CD4-positive, alpha-beta T cell (primary cell): ENCODE data around the gene C11orf65. TPM values are rescaled to one million over a fixed set of nuclear protein-coding genes. Genes with fewer than 3 reads are reported as not detected.
"Not testable (repeated sequence)": the region's sequence is repeated elsewhere in the genome, so short reads cannot be mapped to it uniquely, and the experiment has no call there.

Experiments
- ATAC-seq: fragments of 200-7000 bp; cut with Tn5 transposase; one replicate; pipeline ENCODE4 v1.10.0; 2022; ENCODE audit warnings: mild to moderate bottlenecking; ENCODE audit not compliant: poor library complexity
- CTCF ChIA-PET: fragments of 350-600 bp; sonication (Branson Sonifier 250); formaldehyde crosslinking; loops from one replicate; lab custom pipeline; 2021; ENCODE audit warnings: antibody characterized with exemption, inconsistent platforms; lab: Charles Lee
- POLR2A ChIA-PET: fragments of 350-600 bp; sonication (Branson Sonifier 250); formaldehyde crosslinking; loops from one replicate; lab custom pipeline; 2021; ENCODE audit warnings: antibody characterized with exemption, inconsistent platforms; lab: Charles Lee
- DNase-seq, 14 experiments: peaks; one replicate each; pipeline ENCODE4 v3.0.0-alpha.2; 2013 to 2020; ENCODE audit warnings: mixed read lengths in 2 of 14
- H3K27ac ChIP-seq, 2 donors: one replicate each; pipeline versions ENCODE4 v1.5.1 to v1.7.0; 2013; ENCODE audit warnings: low read length in 2 of 2, low read depth in 1 of 2, mild to moderate bottlenecking in 1 of 2
- H3K27me3 ChIP-seq, 2 experiments: 1 replicate in 1 of 2; 2 replicates in 1 of 2; pipeline versions ENCODE4 v1.6.1 to v1.7.0; 2013; ENCODE audit warnings: low read length in 2 of 2, control low read depth in 1 of 2, mild to moderate bottlenecking in 1 of 2, moderate library complexity in 1 of 2; ENCODE audit not compliant: insufficient read depth in 2 of 2, control insufficient read depth in 1 of 2
- H3K36me3 ChIP-seq: one replicate; pipeline ENCODE4 v1.6.1; 2013; ENCODE audit warnings: low read length, control low read depth; ENCODE audit not compliant: insufficient read depth
- H3K4me1 ChIP-seq: one replicate; pipeline ENCODE4 v1.6.1; 2013; ENCODE audit warnings: low read length, control low read depth; ENCODE audit not compliant: insufficient read depth
- H3K4me3 ChIP-seq: one replicate; pipeline ENCODE4 v1.5.1; 2013; ENCODE audit warnings: mild to moderate bottlenecking, low read length, moderate library complexity
- H3K9me3 ChIP-seq, 2 experiments: 1 replicate in 1 of 2; 2 replicates in 1 of 2; pipeline versions ENCODE4 v1.6.1 to v1.7.0; 2013; ENCODE audit warnings: low read length in 2 of 2, mild to moderate bottlenecking in 2 of 2, control low read depth in 1 of 2, moderate library complexity in 1 of 2; ENCODE audit not compliant: control insufficient read depth in 1 of 2, insufficient read depth in 1 of 2
- H3K27ac Mint-ChIP-seq: one replicate; pipeline ENCODE4 v1.8.0; 2020; ENCODE audit warnings: mixed read lengths
- H3K27me3 Mint-ChIP-seq: one replicate; pipeline ENCODE4 v1.8.0; 2021; ENCODE audit warnings: mixed read lengths
- H3K36me3 Mint-ChIP-seq: one replicate; pipeline ENCODE4 v1.8.0; 2021; ENCODE audit warnings: low read depth, mixed read lengths
- H3K4me1 Mint-ChIP-seq: one replicate; pipeline ENCODE4 v1.8.0; 2021; ENCODE audit warnings: low read depth, mixed read lengths
- H3K4me3 Mint-ChIP-seq: one replicate; pipeline ENCODE4 v1.8.0; 2020; ENCODE audit warnings: mild to moderate bottlenecking, mixed read lengths
- H3K9me3 Mint-ChIP-seq: one replicate; pipeline ENCODE4 v1.8.0; 2020; ENCODE audit warnings: mixed read lengths
- CTCF ChIP-seq: fragments of 200-600 bp; IDR thresholded peaks from one replicate; pipeline ENCODE4 v1.8.0; 2022; ENCODE audit warnings: antibody characterized with exemption, mild to moderate bottlenecking
- intact Hi-C, 2 experiments: fragments of 100-400 bp; cut with DNase I in 1 of 2; cut with micrococcal nuclease in 1 of 2; formaldehyde crosslinking; loops; one replicate each; pipeline versions ENCODE4 v1.15.1 to v1.9.0; 2023 to 2025; cut with DNase I, micrococcal nuclease
- total RNA-seq, 174 experiments: library from RNA in 2 of 174; stranded (reverse) in 2 of 174; gene quantifications; one replicate each; pipeline ENCODE4 v1.2.3 and lab custom pipeline; 2021 to 2026

The C11orf65 gene
- total RNA-seq, 2 experiments from 2014 or later = 0.30 to 0.75 TPM

- H3K9me3 ChIP-seq = no peaks in the 10 kb centered on the region
- H3K9me3 Mint-ChIP-seq = no peaks in the 10 kb centered on the region
- no peak for DNase-seq
- no peak overlapping the region for H3K4me3 Mint-ChIP-seq
- no peaks in the 10 kb centered on the region for H3K27me3 Mint-ChIP-seq
- TF ChIP-seq CTCF = no peak
- no peaks in the 10 kb centered on the region for H3K36me3 ChIP-seq
- H3K4me1 Mint-ChIP-seq = no peaks in the 10 kb centered on the region
- H3K27ac ChIP-seq = no peak overlapping the region
- ChIA-PET CTCF (no interaction called here), POLR2A (no interaction called here)
- H3K4me1 ChIP-seq = no peaks in the 10 kb centered on the region
- no peak for ATAC-seq
- H3K4me3 ChIP-seq = no peak overlapping the region
- intact Hi-C loops = no loop called here
- H3K27me3 ChIP-seq = no peaks in the 10 kb centered on the region
- H3K36me3 Mint-ChIP-seq = no peaks in the 10 kb centered on the region
- no peak overlapping the region for H3K27ac Mint-ChIP-seq
Measured at GRCh38 chr11:108392353-108392752, 75.0 kb downstream of the C11orf65 start.

DNA sequence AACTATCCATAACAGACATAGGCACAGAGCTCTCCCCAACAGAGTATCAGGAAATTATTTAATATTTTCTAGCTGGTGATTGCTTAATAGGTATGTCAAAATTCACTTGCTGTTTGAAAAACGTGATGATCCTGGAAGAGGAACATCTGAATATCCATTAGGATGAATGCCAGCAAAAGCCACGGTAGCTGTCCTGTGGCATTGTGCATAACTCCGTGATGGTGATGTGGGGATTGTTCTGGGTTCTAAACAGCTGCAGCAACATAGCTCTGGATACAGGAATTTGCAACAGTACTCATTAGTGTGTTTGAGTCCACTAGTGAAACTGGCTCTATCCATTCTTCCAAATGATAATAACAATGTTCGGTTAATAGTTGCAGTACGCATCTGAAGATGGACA is 78.8 kb downstream of the C11orf65 start:
- Histone ChIP-seq H3K4me3 (no peak overlapping the region), H3K27ac (no peak overlapping the region), H3K27me3 (no peaks in the 10 kb centered on the region), H3K9me3 (no peaks in the 10 kb centered on the region), H3K4me1 (no peaks in the 10 kb centered on the region), H3K36me3 (no peaks in the 10 kb centered on the region)
- Mint-ChIP-seq H3K36me3 (no peaks in the 10 kb centered on the region), H3K4me1 (no peaks in the 10 kb centered on the region), H3K9me3 (no peaks in the 10 kb centered on the region), H3K27ac (no peak overlapping the region), H3K4me3 (no peak overlapping the region), H3K27me3 (no peaks in the 10 kb centered on the region)
- TF ChIP-seq CTCF = no peak
- intact Hi-C loops = no loop called here
- CTCF ChIA-PET = no interaction called here
- POLR2A ChIA-PET = no interaction called here
- no peak for DNase-seq
- ATAC-seq = no peak

GRCh38 chr11:108373505-108373904 is 93.8 kb downstream of the C11orf65 start:
- H3K4me3 Mint-ChIP-seq, H3K4me1 ChIP-seq, CTCF ChIA-PET, ATAC-seq, H3K36me3 ChIP-seq, H3K27me3 ChIP-seq, H3K27me3 Mint-ChIP-seq, H3K27ac ChIP-seq, H3K4me3 ChIP-seq, intact Hi-C loops, DNase-seq, H3K27ac Mint-ChIP-seq, POLR2A ChIA-PET, H3K9me3 Mint-ChIP-seq, H3K4me1 Mint-ChIP-seq: not testable (repeated sequence)
- peaks cover 42% of the 10 kb centered on the region for H3K36me3 Mint-ChIP-seq
- H3K9me3 ChIP-seq = peaks cover 0 to 17% of the 10 kb centered on the region in 2 experiments

GRCh38 chr11:108370990-108371389 is 96.3 kb downstream of the C11orf65 start:
- Mint-ChIP-seq H3K36me3 (peaks cover 65% of the 10 kb centered on the region), H3K27ac (no peak overlapping the region), H3K9me3 (peaks cover 4% of the 10 kb centered on the region), H3K4me1 (no peaks in the 10 kb centered on the region), H3K27me3 (no peaks in the 10 kb centered on the region), H3K4me3 (no peak overlapping the region)
- ChIA-PET CTCF (no interaction called here), POLR2A (no interaction called here)
- TF ChIP-seq CTCF = no peak
- H3K9me3 ChIP-seq = peaks cover 0 to 17% of the 10 kb centered on the region in 2 experiments
- intact Hi-C loops = no loop called here
- H3K4me1 ChIP-seq = no peaks in the 10 kb centered on the region
- ATAC-seq (no peak), DNase-seq (no peak)
- no peaks in the 10 kb centered on the region for H3K27me3 ChIP-seq
- no peak overlapping the region for H3K27ac ChIP-seq
- no peak overlapping the region for H3K4me3 ChIP-seq
- peaks cover 23% of the 10 kb centered on the region for H3K36me3 ChIP-seq
